GM12878 (cell line): ENCODE results near the gene SEMA3G. TPM values are rescaled to one million over a fixed set of nuclear protein-coding genes. Genes with fewer than 3 reads are reported as not detected.
A peak's percentile ranks its signal among the peaks of the same experiment; 100 is the strongest.

Source experiments
- ATAC-seq: fragments of 200-7000 bp; cut with Tn5 transposase; 3 replicates; pipeline ENCODE4 v1.9.1; 2020; ENCODE audit warnings: mild to moderate bottlenecking, moderate library complexity
- BruUV-seq: library from RNA; stranded (reverse); fragments of 400-500 nt; replicated peaks from 2 replicates; lab custom pipeline; 2021; lab: Mats Ljungman, UMichigan
- CTCF ChIA-PET: fragments of 300-600 bp; sonication (Branson Sonifier 250); formaldehyde crosslinking; extraction: SDS; loops from one replicate; lab custom pipeline; 2021; ENCODE audit warnings: inconsistent platforms; lab: Yijun Ruan, JAX
- POLR2A ChIA-PET: fragments of 350-600 bp; formaldehyde crosslinking; extraction: SDS; loops from one replicate; lab custom pipeline; 2021; ENCODE audit warnings: inconsistent platforms; lab: Charles Lee
- RAD21 ChIA-PET: fragments of 300-600 bp; sonication (Branson Sonifier 250); formaldehyde crosslinking; loops from one replicate; lab custom pipeline; 2023; ENCODE audit warnings: antibody characterized with exemption; ENCODE audit not compliant: unreplicated experiment; lab: Charles Lee
- SMC1A ChIA-PET: fragments of 300-600 bp; sonication (Branson Sonifier 250); formaldehyde crosslinking; loops from one replicate; lab custom pipeline; 2023; ENCODE audit not compliant: unreplicated experiment, uncharacterized antibody; lab: Charles Lee
- DNase-seq: peaks from one replicate; pipeline ENCODE4 v3.0.0-alpha.2; 2011; ENCODE audit warnings: low read depth, low spot score
- FAIRE-seq: peaks from 3 replicates; lab custom pipeline; 2011; peaks lifted over from hg19 to GRCh38; lab: Jason Lieb, UNC
- H2AFZ ChIP-seq: 2 replicates; pipeline ENCODE4 v1.6.0; 2011; ENCODE audit warnings: low read depth, low read length, control low read depth; ENCODE audit not compliant: control insufficient read depth
- H3K27ac ChIP-seq: 2 replicates; pipeline ENCODE4 v1.5.1; 2011; ENCODE audit warnings: control low read depth; ENCODE audit not compliant: control insufficient read depth, insufficient read depth
- H3K27me3 ChIP-seq, 2 experiments: replicated peaks in 1 of 2; 2 replicates each; pipeline versions ENCODE4 v1.6.0 to v1.6.1; 2011; ENCODE audit warnings: low read length in 1 of 2; ENCODE audit not compliant: control insufficient read depth in 2 of 2, insufficient read depth in 2 of 2
- H3K36me3 ChIP-seq, 2 experiments: 2 replicates each; pipeline ENCODE4 v1.5.1; 2011; ENCODE audit warnings: low read length in 1 of 2; ENCODE audit not compliant: control insufficient read depth in 2 of 2, insufficient read depth in 2 of 2
- H3K4me1 ChIP-seq: 2 replicates; pipeline ENCODE4 v1.6.1; 2011; ENCODE audit warnings: mild to moderate bottlenecking, low read length, moderate library complexity, mixed read lengths; ENCODE audit not compliant: control insufficient read depth, insufficient read depth
- H3K4me2 ChIP-seq: 2 replicates; pipeline ENCODE4 v1.6.0; 2011; ENCODE audit warnings: control low read depth; ENCODE audit not compliant: control insufficient read depth, insufficient read depth
- H3K4me3 ChIP-seq: fragments of 200-600 bp; sonication (generic); 2 replicates; pipeline ENCODE4 v1.5.1; 2016
- H3K79me2 ChIP-seq: 2 replicates; pipeline ENCODE4 v1.6.0; 2011; ENCODE audit warnings: low read length; ENCODE audit not compliant: control insufficient read depth, insufficient read depth
- H3K9ac ChIP-seq: 2 replicates; pipeline ENCODE4 v1.8.0; 2011; ENCODE audit warnings: low read length, control low read depth, mixed read lengths; ENCODE audit not compliant: control insufficient read depth, insufficient read depth
- H3K9me3 ChIP-seq: replicated peaks from 3 replicates; pipeline ENCODE4 v1.5.1; 2011; ENCODE audit warnings: mild to moderate bottlenecking, low read length; ENCODE audit not compliant: control insufficient read depth, insufficient read depth
- H4K20me1 ChIP-seq: 2 replicates; pipeline ENCODE4 v1.6.0; 2011; ENCODE audit not compliant: control insufficient read depth, insufficient read depth
- BCL11A ChIP-seq: IDR thresholded peaks from 2 replicates; pipeline ENCODE4 v1.6.1; 2011; ENCODE audit warnings: low read depth, low read length
- CTCF ChIP-seq, 3 experiments: IDR thresholded peaks in 2 of 3; conservative IDR thresholded peaks in 1 of 3; 2 replicates each; pipeline ENCODE4 v1.5.1; 2011; ENCODE audit warnings: low read depth in 3 of 3, low read length in 3 of 3, mild to moderate bottlenecking in 3 of 3, control low read depth in 2 of 3, moderate library complexity in 2 of 3, inconsistent platforms in 1 of 3, mixed read lengths in 1 of 3; ENCODE audit not compliant: control insufficient read depth in 2 of 3, insufficient read depth in 1 of 3; ENCODE audit errors: extremely low read depth in 1 of 3
- DPF2 ChIP-seq: fragments of 450-650 bp; IDR thresholded peaks from 2 replicates; pipeline ENCODE4 v1.6.1; 2017; ENCODE audit warnings: mild to moderate bottlenecking
- E2F4 ChIP-seq: IDR thresholded peaks from 2 replicates; pipeline ENCODE4 v1.6.1; 2012; ENCODE audit warnings: low read depth, low read length, improper control_type of control experiment
- JUNB ChIP-seq: IDR thresholded peaks from 2 replicates; pipeline ENCODE4 v1.6.1; 2016; ENCODE audit warnings: antibody characterized with exemption, mild to moderate bottlenecking
- JUND ChIP-seq: IDR thresholded peaks from 2 replicates; pipeline ENCODE4 v1.6.1; 2012; ENCODE audit warnings: low read depth, mild to moderate bottlenecking, low read length, improper control_type of control experiment, moderate library complexity
- PAX8 ChIP-seq: fragments of 450-650 bp; IDR thresholded peaks from 2 replicates; pipeline ENCODE4 v1.6.1; 2017; ENCODE audit warnings: mild to moderate bottlenecking, moderate library complexity
- RAD51 ChIP-seq: fragments of 450-650 bp; IDR thresholded peaks from 2 replicates; pipeline ENCODE4 v1.6.1; 2016; ENCODE audit warnings: moderate library complexity, mild to moderate bottlenecking, inconsistent platforms
- SIN3A ChIP-seq: IDR thresholded peaks from 2 replicates; pipeline ENCODE4 v1.6.1; 2012; ENCODE audit warnings: low read depth, low read length, improper control_type of control experiment
- SKIL ChIP-seq: fragments of 450-650 bp; IDR thresholded peaks from 2 replicates; pipeline ENCODE4 v1.6.1; 2017; ENCODE audit warnings: mild to moderate bottlenecking, low read depth, inconsistent platforms; ENCODE audit not compliant: poor library complexity, severe bottlenecking
- SMC3 ChIP-seq: IDR thresholded peaks from 2 replicates; pipeline ENCODE4 v1.6.1; 2011; ENCODE audit warnings: low read length, improper control_type of control experiment, borderline replicate concordance
- SP1 ChIP-seq: IDR thresholded peaks from one replicate; pipeline ENCODE4 v1.6.1; 2011; ENCODE audit warnings: low read depth, low read length
- STAT1 ChIP-seq: fragments of 450-650 bp; conservative IDR thresholded peaks from 2 replicates; pipeline ENCODE4 v1.6.1; 2014; ENCODE audit warnings: antibody characterized with exemption, mild to moderate bottlenecking
- ZBTB11 ChIP-seq: fragments of 450-650 bp; formaldehyde crosslinking; IDR thresholded peaks from 2 replicates; pipeline ENCODE4 v1.5.0; 2022; ENCODE audit warnings: mild to moderate bottlenecking, missing genetic modification characterization
- WGBS: methylation state at CpG from one replicate; pipeline ENCODE4 v1.1.6; 2016; ENCODE audit warnings: low lambda C conversion rate; ENCODE audit not compliant: insufficient replicate concordance, insufficient coverage; ENCODE audit errors: missing lambda C conversion rate; 5-methylcytosine and 5-hydroxymethylcytosine counted together
- in situ Hi-C: fragments of 300-500 bp; cut with MboI; formaldehyde crosslinking; loops from 9 replicates; pipeline ENCODE4 v1.14.3; 2018; ENCODE audit warnings: mixed read lengths
- intact Hi-C: fragments of 100-400 bp; cut with micrococcal nuclease; formaldehyde crosslinking; loops from one replicate; pipeline ENCODE4 v1.14.2; 2022; ENCODE audit not compliant: unreplicated experiment
- polyA plus RNA-seq, 11 experiments: library from polyadenylated mRNA; depleted of rRNA in 4 of 11; unstranded in 6 of 11; stranded (reverse) in 5 of 11; fragments of >200 nt; fragmentation: Nextera tagmentation in 4 of 11; fragmentation: Illumina TruSeq in 1 of 11; extraction: Ambion mirVana in 4 of 11; extraction: Trizol in 1 of 11; gene quantifications; 1 replicate in 1 of 11; 2 replicates in 10 of 11; pipeline versions ENCODE4 v1.2.1 to v1.2.3, GENCODE V29; 2011 to 2016; ENCODE audit warnings: inconsistent platforms in 2 of 11, missing spikeins in 2 of 11, low read depth in 1 of 11
- total RNA-seq, 4 experiments: library from RNA; depleted of rRNA in 3 of 4; stranded (reverse); fragments of >200 nt in 3 of 4; fragmentation: Illumina TruSeq in 1 of 4; extraction: Trizol in 1 of 4; gene quantifications; 2 replicates each; pipeline versions ENCODE4 v1.2.1 to v1.2.3, GENCODE V29; 2013 to 2021

The SEMA3G gene
- total and polyA plus RNA-seq, 10 of the 15 experiments (the other 5 are each of a cell fraction or from before 2014, with no cell fraction given) = 0.03 to 0.04 TPM; not detected in 8

- peak overlapping the region; percentile 98; the same call in 1 of the 2 replicates for H3K9ac ChIP-seq
- no peak for TF ChIP-seq JUNB
- TF ChIP-seq BCL11A = no peak
- TF ChIP-seq PAX8 = no peak
- no peak for TF ChIP-seq CTCF (IDR thresholded peaks at IDR 0.05 in 2 of 3, conservative IDR thresholded peaks at IDR 0.05 in 1 of 3; ENCODE audit: control insufficient read depth in 2 of 3, extremely low read depth in 1 of 3, insufficient read depth in 1 of 3, low read depth in 3 of 3, low read length in 3 of 3)
- no peak for TF ChIP-seq SMC3
- TF ChIP-seq SP1 = no peak
- no peak for TF ChIP-seq ZBTB11 (CRISPR knock-in tag)
- TF ChIP-seq RAD51 = no peak
- no peak for TF ChIP-seq SKIL
- TF ChIP-seq DPF2 = no peak
- no peak for TF ChIP-seq STAT1
- no peak for TF ChIP-seq JUND
- no peak for TF ChIP-seq SIN3A
- TF ChIP-seq E2F4 = no peak
- TF ChIP-seq, all 136 proteins: peak for 0
- POLR2A ChIA-PET = no interaction called here
- no TSS peak for BruUV-seq
- H4K20me1 ChIP-seq = no peaks in the 10 kb centered on the region
- H3K4me2 ChIP-seq = peak overlapping the region; percentile 90
- ATAC-seq = no peak
- intact Hi-C loops = no loop called here
- peaks cover 16% of the 10 kb centered on the region for H3K4me1 ChIP-seq
- FAIRE-seq = no peak
- WGBS = 90% methylated on average over 8 of the region's 8 CpGs
- in situ Hi-C loops = no loop called here
- peaks cover 9 to 21% of the 10 kb centered on the region in 2 experiments for H3K36me3 ChIP-seq
- peaks cover 27% of the 10 kb centered on the region for H3K79me2 ChIP-seq
- RAD21 ChIA-PET = no interaction called here
- H3K27ac ChIP-seq = no peak overlapping the region
- H2AFZ ChIP-seq = no peak overlapping the region
- CTCF ChIA-PET = interaction anchor here (0.6 kb wide), 1 partner anchor 188 kb away, joined by 3 read pairs; no protein-coding TSS in a partner anchor
- no peaks in the 10 kb centered on the region for H3K9me3 ChIP-seq
- H3K27me3 ChIP-seq = no peaks in the 10 kb centered on the region
- SMC1A ChIA-PET = no interaction called here
- H3K4me3 ChIP-seq = peak overlapping the region; percentile 99
- DNase-seq = no peak
Observed at GRCh38 chr3:52408466-52408865, 36.4 kb downstream of the SEMA3G start.
